Lung microvascular endothelial cell (primary cell): ENCODE results near the gene DUSP8. TPM values are rescaled to one million over a fixed set of nuclear protein-coding genes. Genes with fewer than 3 reads are reported as not detected.
A peak's percentile ranks its signal among the peaks of the same experiment; 100 is the strongest.

Experiments
- DNase-seq, 2 donors: peaks; one replicate each; pipeline versions ENCODE4 v3.0.0 to v3.0.0-alpha.2; 2010; ENCODE audit warnings: low read depth in 2 of 2
- total RNA-seq: library from RNA; depleted of rRNA; stranded (reverse); fragments of >200 nt; gene quantifications from 2 replicates; pipeline ENCODE4 v1.2.1, GENCODE V29; 2014

DUSP8 gene
- total RNA-seq, 1 donor from 2014 or later, result 0.40 TPM

DNA sequence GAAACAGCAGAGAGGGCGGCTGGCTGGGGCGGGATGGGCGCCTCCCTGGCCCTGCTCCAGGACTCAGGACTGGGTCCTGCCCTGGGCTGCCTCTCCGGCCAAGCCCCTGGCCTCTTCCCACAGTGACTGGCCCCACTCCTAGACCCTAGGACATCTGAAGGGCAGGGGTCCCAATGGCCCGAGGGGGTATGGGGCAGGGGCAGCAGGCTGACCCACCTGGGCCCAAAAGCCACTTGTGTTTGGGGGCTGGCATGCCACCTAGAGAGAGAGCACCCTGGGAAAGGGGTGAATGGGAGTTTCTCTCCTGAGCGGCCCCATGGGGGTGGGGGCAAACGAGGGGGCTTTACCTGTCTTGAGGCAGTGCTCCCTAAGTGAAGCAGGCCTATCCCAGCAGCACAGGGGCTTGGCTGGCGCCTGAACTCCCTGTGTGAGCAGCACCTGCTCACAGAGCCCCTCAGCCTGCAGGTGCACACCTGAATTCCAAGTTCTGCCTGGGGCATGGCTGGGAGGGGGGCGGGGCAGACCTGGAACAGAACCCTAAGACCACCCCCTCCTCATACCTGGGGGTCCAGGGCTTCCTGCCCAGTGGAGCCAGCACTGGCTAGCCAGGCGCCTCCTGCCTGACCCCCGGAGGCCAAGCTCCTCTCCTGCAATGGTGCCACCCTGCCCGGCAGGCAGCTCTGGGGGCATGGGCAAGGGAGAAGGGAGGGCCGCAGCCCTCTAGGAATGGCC is 16.9 kb downstream of the DUSP8 start:
- DNase-seq, result no peak

DNA sequence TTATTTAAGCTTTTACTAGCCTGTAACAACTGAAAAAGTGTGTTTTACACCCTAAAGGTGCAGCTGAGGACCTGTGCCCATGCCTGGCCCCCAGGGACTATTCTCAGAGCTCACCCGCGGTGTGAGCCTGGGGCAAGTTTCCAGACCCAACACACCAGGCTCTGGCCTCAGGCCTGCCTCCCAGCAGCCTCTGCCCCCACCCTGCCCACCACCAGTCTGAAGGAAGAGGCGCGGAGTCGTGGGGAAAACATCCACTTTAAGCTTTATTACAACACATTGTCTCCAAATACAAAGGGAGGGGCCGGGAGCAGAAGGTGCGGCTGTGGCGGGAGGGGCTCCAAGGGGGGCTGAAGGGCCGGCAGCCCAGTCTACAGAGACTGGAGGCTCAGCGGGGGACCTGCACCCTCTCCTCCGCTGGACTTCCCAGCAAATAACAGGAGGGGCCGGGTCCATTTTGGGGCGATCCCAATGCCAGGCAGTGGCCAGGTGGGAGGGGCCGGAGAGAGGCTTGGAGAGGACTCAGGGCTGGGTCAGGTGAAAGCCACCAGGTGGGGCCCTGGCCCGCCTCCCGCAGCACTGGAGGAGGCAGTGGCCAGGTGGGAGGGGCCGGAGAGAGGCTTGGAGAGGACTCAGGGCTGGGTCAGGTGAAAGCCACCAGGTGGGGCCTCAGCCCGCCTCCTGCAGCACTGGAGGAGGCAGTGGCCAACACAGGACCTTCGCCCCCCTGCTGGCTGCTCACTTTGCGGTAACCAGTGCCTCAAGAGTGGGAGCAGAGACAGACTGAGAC is 18.1 kb downstream of the DUSP8 start:
- DNase-seq, result no peak

DNA sequence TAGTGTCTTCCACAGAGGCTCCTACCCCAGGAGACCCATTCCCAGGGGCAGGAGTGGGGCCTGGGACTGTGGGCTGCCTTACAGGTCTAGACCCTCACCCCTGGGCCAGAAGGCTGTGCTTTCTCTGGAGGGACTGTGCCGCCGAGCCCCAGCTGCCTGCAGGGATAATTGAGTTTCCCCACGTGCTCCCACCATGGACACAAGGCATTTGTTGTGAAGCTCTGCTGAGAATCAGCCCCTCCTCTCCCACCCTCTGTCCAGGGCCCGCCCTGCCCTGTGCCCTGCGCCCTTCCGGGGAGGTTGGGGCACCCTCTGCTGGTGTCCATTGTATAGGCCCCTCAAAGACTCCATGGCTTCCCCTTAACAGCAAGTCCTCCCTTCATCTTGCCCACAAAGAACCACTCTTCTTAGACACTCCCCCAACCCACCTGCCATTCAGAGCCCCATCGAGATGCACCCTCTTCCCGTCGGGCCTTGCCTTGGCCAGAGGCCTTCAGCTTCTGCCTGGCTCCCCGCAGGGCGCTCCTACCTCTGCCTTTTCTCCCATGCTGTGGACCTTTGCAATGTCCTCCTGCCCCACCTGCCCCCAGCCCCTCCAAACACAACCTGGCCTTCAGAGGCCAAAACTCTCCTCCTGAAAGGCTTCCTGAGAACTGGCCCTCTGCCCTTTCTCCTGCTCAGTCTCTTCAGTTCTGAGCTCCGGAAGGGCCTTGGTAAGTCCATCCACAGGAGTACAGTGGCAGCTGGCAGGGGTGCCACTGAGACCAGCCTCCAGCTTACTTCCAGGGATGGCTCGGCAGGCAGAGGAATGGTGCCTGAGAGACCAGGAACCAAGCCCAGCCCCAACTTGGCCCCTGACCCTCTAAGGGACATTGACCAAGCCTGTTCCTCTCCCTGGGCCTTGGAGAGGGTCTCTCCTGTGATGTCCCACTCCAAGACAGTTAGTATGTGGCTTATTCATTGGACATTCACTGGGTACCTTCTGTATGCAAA is 22.4 kb downstream of the DUSP8 start:
- no peak for DNase-seq

- peak in 1 of 2 donors; percentile 25 for DNase-seq
These were observed 23.6 kb downstream of the DUSP8 start for GRCh38 chr11:1548221-1549070.

GRCh38 chr11:1547467-1548098 is 24.5 kb downstream of the DUSP8 start:
- DNase-seq, result no peak

DNA sequence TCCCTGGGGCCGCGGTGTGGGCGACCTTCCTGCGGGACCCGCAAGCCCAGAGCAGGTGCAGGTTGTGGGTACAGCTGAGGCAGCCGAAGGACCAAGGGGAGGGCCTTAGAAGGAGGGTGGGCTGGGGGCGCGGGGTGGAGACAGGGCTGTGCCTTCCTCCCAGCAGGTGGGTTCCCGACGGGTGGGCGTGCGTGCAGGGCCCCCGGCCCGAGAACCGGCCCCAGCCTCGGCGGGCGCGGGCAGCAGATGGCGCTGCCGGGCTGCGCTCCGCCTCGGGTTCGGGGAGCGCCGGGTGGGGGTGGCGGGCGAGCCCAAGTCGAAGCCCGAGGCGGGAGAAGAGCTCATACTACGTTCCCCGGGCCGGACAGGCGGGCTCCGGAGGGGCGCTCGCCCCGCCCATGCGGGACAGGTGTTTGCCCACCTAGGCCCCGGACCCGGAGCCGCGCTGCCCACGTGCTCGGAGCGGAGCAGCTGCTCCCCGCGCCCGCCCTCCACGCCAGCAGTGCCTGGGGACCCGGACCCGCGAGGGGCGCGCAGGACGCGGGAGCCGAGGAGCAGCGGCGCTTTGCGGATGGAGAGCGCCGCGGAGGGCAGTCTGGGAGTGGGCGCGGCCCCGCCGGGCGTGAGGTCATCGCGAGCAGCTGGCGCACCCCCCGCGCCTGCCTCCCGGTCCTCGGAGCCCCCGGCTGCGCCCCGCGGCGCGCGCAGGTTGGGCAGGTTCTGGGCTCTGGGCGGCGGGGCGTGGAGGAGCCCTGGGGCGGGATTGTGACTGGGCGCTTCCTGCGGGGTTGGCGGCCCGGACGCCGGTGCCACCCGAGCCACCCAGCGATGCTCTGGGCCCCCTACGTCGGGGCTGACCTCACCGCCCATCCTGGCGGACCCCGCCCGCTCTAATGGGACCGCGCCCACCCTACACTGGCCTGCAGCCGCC is 25.3 kb downstream of the DUSP8 start:
- DNase-seq, result peak; percentile 28 to 51

DNA sequence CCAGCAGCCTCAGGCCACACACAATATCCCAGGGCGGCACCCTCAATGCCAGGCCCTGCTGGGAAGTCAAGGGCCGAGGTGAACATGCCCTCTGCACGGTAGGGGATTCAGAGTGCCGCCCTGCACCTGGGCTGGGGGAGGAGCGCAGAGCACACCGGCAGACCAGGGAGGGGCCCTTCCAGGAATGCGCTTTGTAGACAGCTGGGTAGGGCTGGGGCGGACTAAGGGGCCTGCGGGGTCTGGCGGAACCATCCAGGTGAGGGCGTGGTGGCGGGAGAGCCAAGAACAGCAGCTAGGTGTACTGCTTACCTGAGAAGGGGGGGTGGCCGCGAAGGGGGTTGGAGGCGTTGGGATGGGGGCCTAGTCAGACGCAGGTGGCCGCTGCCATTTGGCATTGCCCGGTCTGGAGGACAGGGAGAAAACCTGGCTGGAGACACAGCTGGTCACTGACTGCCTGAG is 26.0 kb downstream of the DUSP8 start:
- DNase-seq, result no peak

GRCh38 chr11:1545432-1545831 is 26.6 kb downstream of the DUSP8 start:
- DNase-seq, result no peak

DNA sequence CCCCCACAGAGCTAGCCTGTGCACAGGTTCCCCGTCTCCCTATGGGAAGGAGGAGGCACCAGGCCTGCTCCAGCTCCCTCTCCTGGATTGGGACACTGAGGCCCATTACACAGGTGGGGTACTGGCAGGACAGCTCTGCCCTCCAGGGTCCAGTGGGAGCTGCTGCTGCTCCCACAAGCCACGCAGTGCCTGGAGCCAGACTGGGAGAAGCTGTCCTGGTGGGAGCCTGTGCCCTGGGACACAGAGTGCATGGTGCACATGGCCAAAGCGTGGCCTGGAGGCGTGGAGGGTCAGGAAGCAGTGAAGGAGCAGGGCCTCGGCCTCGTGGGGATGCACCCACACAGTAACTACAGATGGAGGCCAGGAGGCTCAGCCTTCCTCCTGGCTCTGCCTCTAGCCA is 27.5 kb downstream of the DUSP8 start:
- DNase-seq, result no peak

DNA sequence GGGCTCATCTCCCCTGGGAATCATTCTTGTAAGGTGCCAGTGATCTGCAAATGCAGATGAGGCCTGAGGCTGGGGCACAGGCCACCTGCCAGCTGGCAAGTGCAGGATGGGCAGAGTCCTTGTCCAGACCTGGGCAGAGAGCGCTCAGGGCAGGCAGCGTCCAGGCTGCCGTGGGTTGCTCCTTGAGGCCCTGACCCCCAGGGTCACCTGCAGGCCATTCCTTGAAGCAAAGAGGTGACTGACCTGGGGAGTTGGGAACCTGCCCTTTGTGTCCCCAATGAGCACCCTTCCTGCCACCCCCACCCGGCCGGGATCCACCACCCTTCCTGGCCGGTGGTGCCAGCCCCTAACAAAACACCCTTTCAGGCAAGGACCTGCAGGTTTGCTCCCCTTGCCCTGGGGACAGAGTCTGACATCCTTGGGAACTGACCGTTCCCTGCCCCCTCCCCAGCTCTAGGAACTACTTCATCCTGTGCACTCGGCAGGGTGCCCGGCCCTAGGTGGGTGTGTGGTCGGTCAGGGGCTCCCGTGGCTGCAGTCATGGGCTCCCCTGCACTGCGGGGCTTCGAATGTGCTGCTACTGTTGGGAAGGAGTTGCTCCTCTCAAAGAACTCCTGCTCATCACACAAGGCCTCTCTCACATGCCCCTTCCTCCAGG is 28.3 kb downstream of the DUSP8 start:
- no peak for DNase-seq

- no peak for DNase-seq
These were observed 29.8 kb downstream of the DUSP8 start for GRCh38 chr11:1542267-1542666.

GRCh38 chr11:1541474-1542204 is 30.4 kb downstream of the DUSP8 start:
- no peak for DNase-seq

- no peak for DNase-seq
These were observed 32.0 kb downstream of the DUSP8 start for GRCh38 chr11:1540074-1540473.

DNA sequence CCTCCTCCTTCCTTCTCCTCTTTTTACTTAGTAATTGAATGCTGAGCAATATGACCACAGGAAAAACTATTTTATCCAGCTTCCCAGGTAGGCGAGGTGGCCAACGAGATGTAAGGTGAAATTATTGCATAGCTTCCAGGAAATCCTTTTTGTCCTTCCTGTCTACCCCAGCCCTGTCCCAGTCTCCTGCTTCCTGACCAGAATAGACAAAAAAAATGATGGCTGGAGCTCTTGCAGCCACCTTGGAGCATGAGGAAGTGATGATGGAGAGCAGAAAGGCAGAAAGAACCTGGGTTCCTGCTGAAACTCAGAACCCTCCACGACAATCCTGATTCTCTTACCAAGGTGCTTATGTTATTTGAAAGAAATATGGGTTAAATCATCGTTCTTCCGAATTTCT is 33.9 kb downstream of the DUSP8 start:
- DNase-seq, result no peak

- peak in 1 of 2 donors; percentile 55 for DNase-seq
These were observed 35.8 kb downstream of the DUSP8 start for GRCh38 chr11:1536065-1536843.

- no peak for DNase-seq
These were observed 37.4 kb downstream of the DUSP8 start for GRCh38 chr11:1534682-1535081.

DNA sequence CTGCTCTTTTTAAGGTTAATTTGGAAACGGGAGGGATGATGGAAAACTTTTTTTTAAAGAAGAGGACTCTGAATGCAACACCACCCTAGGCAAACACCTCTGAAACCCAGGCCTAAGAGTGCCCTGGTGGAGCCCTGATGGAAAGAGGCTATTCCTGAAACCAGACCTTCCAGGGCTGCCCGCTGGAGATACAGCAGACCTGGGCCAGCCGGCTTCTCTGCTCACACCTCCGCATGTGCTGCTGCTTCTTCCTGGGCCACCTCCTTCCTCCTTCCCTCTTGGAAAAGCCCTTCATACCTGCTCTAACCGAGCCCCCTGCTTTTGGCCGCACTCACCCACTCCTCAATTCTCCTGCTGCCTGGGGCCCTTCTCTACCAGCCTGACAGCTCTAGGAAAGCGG is 37.9 kb downstream of the DUSP8 start:
- DNase-seq, result no peak
